ENCODE results near the gene NFKBIE. TPM values are rescaled to one million over a fixed set of nuclear protein-coding genes. Genes with fewer than 3 reads are reported as not detected.

NFKBIE gene
- total and polyA plus RNA-seq, 2 of the 13 experiments (the other 11 are each of a cell fraction or from before 2014, with no cell fraction given) = 6.7 to 14.5 TPM

DNA sequence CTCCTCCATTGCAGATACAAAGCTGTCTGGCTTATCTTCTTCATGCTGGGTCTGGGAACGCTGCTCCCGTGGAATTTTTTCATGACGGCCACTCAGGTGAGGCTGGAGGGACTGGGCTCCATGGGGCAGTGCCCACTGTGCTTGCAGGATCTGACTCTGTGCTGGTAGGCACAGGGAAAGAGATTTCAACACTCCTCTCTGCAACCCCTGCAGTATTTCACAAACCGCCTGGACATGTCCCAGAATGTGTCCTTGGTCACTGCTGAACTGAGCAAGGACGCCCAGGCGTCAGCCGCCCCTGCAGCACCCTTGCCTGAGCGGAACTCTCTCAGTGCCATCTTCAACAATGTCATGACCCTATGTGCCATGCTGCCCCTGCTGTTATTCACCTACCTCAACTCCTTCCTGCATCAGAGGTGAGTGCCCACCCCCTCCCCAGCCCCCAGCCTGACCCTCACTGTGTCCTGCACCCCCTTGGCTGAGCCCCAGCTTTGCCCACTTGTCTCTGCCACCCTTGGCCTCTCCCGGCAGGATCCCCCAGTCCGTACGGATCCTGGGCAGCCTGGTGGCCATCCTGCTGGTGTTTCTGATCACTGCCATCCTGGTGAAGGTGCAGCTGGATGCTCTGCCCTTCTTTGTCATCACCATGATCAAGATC is 35.8 kb downstream of the NFKBIE start (continued):
- TF ChIP-seq, protein P1, sequence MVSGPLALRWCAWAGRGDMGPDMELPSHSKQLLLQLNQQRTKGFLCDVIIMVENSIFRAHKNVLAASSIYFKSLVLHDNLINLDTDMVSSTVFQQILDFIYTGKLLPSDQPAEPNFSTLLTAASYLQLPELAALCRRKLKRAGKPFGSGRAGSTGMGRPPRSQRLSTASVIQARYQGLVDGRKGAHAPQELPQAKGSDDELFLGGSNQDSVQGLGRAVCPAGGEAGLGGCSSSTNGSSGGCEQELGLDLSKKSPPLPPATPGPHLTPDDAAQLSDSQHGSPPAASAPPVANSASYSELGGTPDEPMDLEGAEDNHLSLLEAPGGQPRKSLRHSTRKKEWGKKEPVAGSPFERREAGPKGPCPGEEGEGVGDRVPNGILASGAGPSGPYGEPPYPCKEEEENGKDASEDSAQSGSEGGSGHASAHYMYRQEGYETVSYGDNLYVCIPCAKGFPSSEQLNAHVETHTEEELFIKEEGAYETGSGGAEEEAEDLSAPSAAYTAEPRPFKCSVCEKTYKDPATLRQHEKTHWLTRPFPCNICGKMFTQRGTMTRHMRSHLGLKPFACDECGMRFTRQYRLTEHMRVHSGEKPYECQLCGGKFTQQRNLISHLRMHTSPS (CRISPR knock-in tag; IDR thresholded peaks at IDR 0.05; ENCODE audit: low read depth) = peak; percentile 50; the same call in 1 of the 2 replicates
- TF ChIP-seq, protein P2, sequence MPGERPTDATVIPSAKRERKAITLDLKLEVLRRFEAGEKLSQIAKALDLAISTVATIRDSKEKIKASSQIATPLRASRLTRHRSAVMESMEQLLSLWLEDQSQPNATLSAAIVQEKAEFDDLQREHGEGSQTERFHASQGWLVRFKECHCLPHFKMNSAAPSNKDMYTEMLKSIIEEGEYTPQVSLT (CRISPR knock-in tag; IDR thresholded peaks at IDR 0.05; ENCODE audit: borderline replicate concordance, low read depth) = no peak
- no peak for TF ChIP-seq IKZF5 (CRISPR knock-in tag; IDR thresholded peaks at IDR 0.05)
- TF ChIP-seq ZNF891 (CRISPR knock-in tag; IDR thresholded peaks at IDR 0.05) = no peak

DNA sequence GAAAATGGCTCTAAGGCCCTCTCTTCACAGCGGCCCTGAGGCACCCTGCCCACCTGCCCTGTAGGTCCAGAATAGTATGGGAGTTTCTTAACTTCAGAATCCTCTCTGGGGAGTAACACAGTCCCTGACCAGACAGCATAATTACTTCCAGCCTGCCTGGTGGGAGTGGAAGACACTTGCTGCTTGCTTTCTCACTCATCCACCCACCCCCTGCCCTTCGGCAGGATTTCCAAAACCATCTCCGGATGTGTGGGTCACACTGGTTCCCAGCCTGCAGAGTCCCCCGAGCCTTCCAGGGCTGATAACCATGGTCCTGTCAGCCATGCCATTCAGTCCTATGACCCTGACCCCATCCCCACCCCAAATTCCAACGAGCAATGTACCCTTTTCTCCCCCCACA is 36.5 kb downstream of the NFKBIE start:
- peaks cover 17% of the 10 kb centered on the region for H3K79me2 ChIP-seq (ENCODE audit: insufficient read depth, low read length)
- no peak overlapping the region for H3K9ac ChIP-seq (ENCODE audit: insufficient read depth, low read depth, low read length)
- no TSS peak for BruUV-seq (replicated peaks)
- intact Hi-C loops (cut with micrococcal nuclease; ENCODE audit: unreplicated experiment) = no loop called here
- CTCF ChIA-PET (ENCODE audit: low intra/inter-chr PET ratio, low total read pairs) = no interaction called here
- H3K36me3 ChIP-seq (replicated peaks in 1 of 2; ENCODE audit: control insufficient read depth in 1 of 2, insufficient read depth in 2 of 2, low read length in 2 of 2) = peaks cover 11 to 24% of the 10 kb centered on the region in 2 experiments
- in situ Hi-C loops (cut with HindIII; ENCODE audit: extremely low pct_ligation_motif_present, low pct_unique_long_range_greater_than_20kb) = no loop called here
- DNase-seq (ENCODE audit: low spot score) (no peak), ATAC-seq (no peak), FAIRE-seq (no peak)
- WGBS (ENCODE audit: low lambda C conversion rate) = 66% methylated on average over 5 of the region's 5 CpGs
- H4K20me1 ChIP-seq (ENCODE audit: insufficient read depth, low read length) = no peaks in the 10 kb centered on the region
- no peak overlapping the region for H3K4me2 ChIP-seq (ENCODE audit: low read depth, low read length)
- no peaks in the 10 kb centered on the region for H3K27me3 ChIP-seq (ENCODE audit: control insufficient read depth in 1 of 2, insufficient read depth in 2 of 2, low read length in 2 of 2)
- H2AFZ ChIP-seq (ENCODE audit: low read length) = no peak overlapping the region
- peaks cover 53% of the 10 kb centered on the region for H3K4me1 ChIP-seq (ENCODE audit: insufficient read depth, low read length)
- H3K9me3 ChIP-seq (ENCODE audit: low read length) = no peaks in the 10 kb centered on the region
- H3K4me3 ChIP-seq (replicated peaks in 1 of 3; ENCODE audit: insufficient read depth in 1 of 3, low read depth in 2 of 3, low read length in 3 of 3) = no peak overlapping the region
- TF ChIP-seq ZNF766 (CRISPR knock-in tag; IDR thresholded peaks at IDR 0.05; ENCODE audit: borderline replicate concordance) = no peak
- TF ChIP-seq ZFP90 (CRISPR knock-in tag; IDR thresholded peaks at IDR 0.05; ENCODE audit: borderline replicate concordance) = peak; percentile 49; the same call in 1 of the 2 replicates
- peak overlapping the region; percentile 36 for H3K27ac ChIP-seq (ENCODE audit: extremely low read length, insufficient read depth, low read length)
- POLR2A ChIA-PET = interaction anchor here (1.5 kb wide), 1 partner anchor 18 kb away, joined by 5 read pairs; the partner anchor contains the start of gene HSP90AB1

Data from HepG2 (cell line).